ENCODE measurements around the gene MB. TPM values are rescaled to one million over a fixed set of nuclear protein-coding genes. Genes with fewer than 3 reads are reported as not detected.
"Not testable (repeated sequence)": the region's sequence is repeated elsewhere in the genome, so short reads cannot be mapped to it uniquely, and the experiment has no call there.

MB gene
- total RNA-seq, 4 donors from 2014 or later, result 4.3 to 17.8 (median 9.1) TPM

DNA sequence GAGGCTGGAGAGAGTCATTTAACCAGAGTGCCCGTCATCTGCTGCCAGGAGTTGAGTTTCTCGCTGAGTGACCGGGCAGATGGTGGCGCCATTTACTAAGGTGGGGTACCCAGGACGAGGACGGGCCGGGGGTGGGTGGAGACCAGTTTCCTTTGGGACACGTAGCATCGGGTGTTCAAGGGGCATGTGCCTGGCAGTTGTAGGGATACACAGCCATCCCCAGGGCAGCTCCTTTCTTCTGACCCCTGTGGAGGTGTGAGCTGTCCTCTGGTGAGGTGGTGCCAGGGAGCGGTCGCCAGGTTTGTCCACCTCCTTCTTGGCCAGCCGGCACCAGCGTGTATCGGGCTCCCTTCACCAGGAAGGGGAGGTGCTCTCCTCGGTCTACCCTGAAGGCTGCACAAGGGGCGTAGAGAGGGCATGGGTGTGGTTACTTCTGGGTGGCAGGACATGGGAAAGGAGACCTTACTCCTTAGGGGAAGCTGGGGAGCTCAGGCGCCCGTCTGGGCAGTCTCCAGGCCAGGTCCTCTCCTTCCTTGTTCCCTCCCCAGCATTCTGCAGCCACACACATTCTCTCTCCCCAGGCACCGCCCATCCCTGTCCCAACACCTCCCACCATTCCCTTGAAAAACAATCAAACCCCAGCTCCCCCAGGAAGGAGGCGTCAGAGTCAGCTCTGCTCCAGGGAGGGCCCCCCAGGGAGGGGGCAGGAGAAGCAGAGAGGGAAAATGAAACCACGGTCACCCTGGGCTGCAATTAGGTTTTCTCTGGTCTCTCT lies 10.3 kb upstream of the MB start:
- DNase-seq (ENCODE audit: low spot score in 2 of 2), result peak; percentile 84 to 92
- H3K27ac ChIP-seq, result peak overlapping the region; percentile 79
- WGBS, result 5% methylated on average over 19 of the region's 21 CpGs
- H3K9me3 ChIP-seq, result no peaks in the 10 kb centered on the region
- TF ChIP-seq POLR2A (IDR thresholded peaks at IDR 0.05) (peak in 1 of 2 donors; percentile 7), EP300 (IDR thresholded peaks at IDR 0.05) (no peak), POLR2AphosphoS5 (IDR thresholded peaks at IDR 0.05) (no peak)
- TF ChIP-seq, protein P1, sequence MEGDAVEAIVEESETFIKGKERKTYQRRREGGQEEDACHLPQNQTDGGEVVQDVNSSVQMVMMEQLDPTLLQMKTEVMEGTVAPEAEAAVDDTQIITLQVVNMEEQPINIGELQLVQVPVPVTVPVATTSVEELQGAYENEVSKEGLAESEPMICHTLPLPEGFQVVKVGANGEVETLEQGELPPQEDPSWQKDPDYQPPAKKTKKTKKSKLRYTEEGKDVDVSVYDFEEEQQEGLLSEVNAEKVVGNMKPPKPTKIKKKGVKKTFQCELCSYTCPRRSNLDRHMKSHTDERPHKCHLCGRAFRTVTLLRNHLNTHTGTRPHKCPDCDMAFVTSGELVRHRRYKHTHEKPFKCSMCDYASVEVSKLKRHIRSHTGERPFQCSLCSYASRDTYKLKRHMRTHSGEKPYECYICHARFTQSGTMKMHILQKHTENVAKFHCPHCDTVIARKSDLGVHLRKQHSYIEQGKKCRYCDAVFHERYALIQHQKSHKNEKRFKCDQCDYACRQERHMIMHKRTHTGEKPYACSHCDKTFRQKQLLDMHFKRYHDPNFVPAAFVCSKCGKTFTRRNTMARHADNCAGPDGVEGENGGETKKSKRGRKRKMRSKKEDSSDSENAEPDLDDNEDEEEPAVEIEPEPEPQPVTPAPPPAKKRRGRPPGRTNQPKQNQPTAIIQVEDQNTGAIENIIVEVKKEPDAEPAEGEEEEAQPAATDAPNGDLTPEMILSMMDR (IDR thresholded peaks at IDR 0.05), result no peak
- no peaks in the 10 kb centered on the region for H3K36me3 ChIP-seq
- H3K27me3 ChIP-seq, result no peaks in the 10 kb centered on the region
- H3K4me1 ChIP-seq, result peaks cover 28% of the 10 kb centered on the region
- H3K4me3 ChIP-seq, result peak overlapping the region; percentile 53

DNA sequence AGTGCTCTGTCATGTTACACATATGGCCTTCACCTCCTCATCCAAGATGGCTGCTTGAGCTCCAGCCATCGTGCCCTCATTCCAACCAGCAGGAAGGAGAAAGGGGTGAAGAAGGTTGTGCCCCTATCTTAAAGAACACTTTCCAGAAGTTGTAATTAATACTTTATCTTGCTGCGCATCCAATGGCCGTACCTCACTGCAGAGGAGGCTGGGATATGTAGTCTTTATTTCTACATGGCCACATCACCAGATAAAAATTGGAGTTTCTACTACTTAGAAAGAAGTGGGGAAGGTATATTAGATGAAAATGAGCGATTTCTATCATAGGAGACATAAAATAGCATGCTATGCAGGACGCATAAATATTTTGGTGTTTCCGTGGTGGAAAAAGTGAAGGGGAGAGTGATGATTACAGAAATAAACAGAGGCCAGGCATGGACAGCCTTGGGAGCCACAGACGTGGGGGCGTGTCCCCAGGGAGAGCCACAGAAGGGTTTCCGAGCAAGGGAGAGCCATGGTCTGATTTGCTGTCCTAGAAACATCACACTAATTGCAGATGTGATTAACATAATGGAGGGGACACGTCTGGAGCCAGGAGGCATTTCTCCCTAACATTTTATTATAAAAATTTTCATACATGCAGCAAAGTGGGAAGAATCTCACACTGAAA lies 8.8 kb upstream of the MB start:
- DNase-seq (ENCODE audit: low spot score in 2 of 2), result no peak
- Histone ChIP-seq H3K4me3 (no peak overlapping the region), H3K27ac (no peak overlapping the region), H3K4me1 (peaks cover 34% of the 10 kb centered on the region), H3K9me3 (no peaks in the 10 kb centered on the region), H3K36me3 (no peaks in the 10 kb centered on the region), H3K27me3 (no peaks in the 10 kb centered on the region)
- TF ChIP-seq, protein P1 (IDR thresholded peaks at IDR 0.05), result no peak
- TF ChIP-seq POLR2AphosphoS5 (IDR thresholded peaks at IDR 0.05) (no peak), EP300 (IDR thresholded peaks at IDR 0.05) (no peak), POLR2A (IDR thresholded peaks at IDR 0.05) (no peak)
- 67% methylated on average over 10 of the region's 10 CpGs for WGBS

DNA sequence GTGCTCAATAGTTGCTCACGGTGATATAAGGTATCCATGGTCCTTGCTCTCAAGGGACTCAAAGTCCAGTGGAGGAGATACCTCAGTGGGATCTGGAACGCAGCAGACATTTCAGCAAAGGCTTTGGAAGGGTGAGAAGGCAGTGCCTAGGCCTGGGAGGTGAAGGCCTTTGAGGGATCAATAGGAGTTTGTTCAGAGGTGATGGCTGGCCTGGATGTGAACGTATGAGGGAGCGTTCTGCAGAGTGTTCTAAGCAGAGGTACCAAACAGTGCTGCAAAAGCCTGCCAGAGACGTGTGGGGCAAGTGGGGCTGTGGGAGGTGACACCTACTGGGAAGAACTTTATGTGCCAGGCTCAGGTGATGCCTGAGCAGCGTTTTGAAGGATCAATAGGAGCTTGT lies 7.4 kb upstream of the MB start:
- Histone ChIP-seq H3K9me3 (no peaks in the 10 kb centered on the region), H3K27me3 (no peaks in the 10 kb centered on the region), H3K4me3 (no peak overlapping the region), H3K4me1 (peaks cover 30% of the 10 kb centered on the region), H3K27ac (no peak overlapping the region), H3K36me3 (no peaks in the 10 kb centered on the region)
- no peak for DNase-seq (ENCODE audit: low spot score in 2 of 2)
- 90% methylated on average over 6 of the region's 6 CpGs for WGBS
- TF ChIP-seq POLR2A (IDR thresholded peaks at IDR 0.05), result no peak

DNA sequence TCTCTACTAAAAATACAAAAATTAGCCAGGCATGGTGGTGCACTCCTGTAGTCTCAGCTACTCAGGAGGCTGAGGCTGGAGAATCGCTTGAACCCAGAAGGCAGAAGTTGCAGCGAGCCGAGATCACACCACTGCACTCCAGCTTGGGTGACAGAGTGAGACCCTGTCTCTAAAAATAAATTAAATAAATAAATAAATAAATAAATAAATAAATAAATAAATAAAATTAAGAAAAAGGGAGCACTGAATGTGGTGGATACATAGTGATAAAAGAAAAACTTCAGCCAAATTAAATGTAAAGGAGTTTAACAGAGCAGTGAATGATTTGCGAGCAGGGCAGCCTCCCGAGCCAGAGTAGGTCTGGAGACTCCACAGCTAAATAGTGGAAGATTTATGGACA lies 6.8 kb upstream of the MB start:
- H3K4me1 ChIP-seq, result peaks cover 27% of the 10 kb centered on the region
- not testable (repeated sequence) for H3K27me3 ChIP-seq; H3K27ac ChIP-seq; DNase-seq (ENCODE audit: low spot score in 2 of 2); H3K4me3 ChIP-seq; H3K36me3 ChIP-seq; H3K9me3 ChIP-seq
- WGBS, result 90% methylated on average over 5 of the region's 5 CpGs

DNA sequence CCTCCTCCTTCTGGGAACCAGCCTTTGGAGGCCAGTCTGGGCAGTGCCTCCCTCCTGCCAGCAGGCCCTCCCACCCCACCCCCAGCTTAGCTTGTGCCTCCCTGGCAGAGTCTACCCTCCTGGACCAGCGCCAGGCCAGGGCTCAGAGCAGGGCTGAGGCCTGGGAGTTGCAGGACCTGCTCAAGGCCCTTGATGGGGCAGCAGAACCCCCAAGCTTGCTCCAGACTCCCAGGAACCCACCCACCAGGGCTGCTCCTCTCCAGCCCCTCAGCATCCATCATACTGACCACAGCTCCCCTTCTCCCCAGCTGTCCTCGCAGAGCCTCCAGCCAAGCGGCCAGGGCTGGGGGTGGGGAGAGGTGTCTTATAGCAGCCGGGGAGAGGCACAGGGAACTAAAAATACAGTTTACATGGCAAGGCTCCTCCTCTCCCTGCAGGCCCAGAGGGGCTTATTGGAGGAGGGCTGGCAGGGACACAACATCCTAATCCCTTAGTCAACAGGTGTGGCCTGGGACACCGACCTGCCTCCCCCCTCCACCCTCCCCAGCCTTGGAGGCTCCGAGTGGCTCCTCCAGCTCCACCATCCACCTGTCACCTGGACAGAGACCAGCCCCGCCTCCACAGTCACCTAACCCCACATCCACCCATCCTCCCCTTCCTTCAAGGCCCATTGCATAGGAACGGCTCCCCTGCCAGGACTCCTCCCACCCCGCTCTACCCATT lies 5.2 kb upstream of the MB start:
- Histone ChIP-seq H3K4me1 (peaks cover 21% of the 10 kb centered on the region), H3K9me3 (no peaks in the 10 kb centered on the region), H3K27me3 (no peaks in the 10 kb centered on the region), H3K27ac (peak overlapping the region; percentile 9), H3K4me3 (no peak overlapping the region), H3K36me3 (no peaks in the 10 kb centered on the region)
- 49% methylated on average over 5 of the region's 9 CpGs for WGBS
- peak; percentile 80 to 82 for DNase-seq (ENCODE audit: low spot score in 2 of 2)
- TF ChIP-seq, protein P1 (IDR thresholded peaks at IDR 0.05), result no peak
- TF ChIP-seq EP300 (IDR thresholded peaks at IDR 0.05) (no peak), POLR2A (IDR thresholded peaks at IDR 0.05) (no peak), POLR2AphosphoS5 (IDR thresholded peaks at IDR 0.05) (no peak)

DNA sequence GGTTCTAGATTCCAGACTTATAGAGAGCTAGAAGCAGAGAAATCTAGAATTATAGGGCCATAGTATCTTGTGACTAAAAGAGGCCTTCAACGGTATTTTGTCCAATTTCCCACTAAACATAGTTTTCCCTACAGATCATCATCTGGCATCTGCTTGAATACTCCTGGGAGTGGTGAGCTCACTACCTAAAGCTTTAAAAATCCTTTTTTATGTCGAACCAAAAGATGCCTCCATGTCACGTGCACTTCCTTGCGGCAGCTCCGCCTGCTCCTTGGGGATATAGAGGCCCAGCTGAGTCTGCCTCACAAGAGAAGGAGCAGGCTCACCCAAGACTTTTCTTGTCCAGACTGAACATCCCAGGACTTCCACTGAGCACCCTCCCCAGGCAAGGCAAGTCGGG lies 4.3 kb upstream of the MB start:
- no peaks in the 10 kb centered on the region for H3K9me3 ChIP-seq
- WGBS, result 72% methylated on average over 6 of the region's 6 CpGs
- H3K36me3 ChIP-seq, result no peaks in the 10 kb centered on the region
- no peaks in the 10 kb centered on the region for H3K27me3 ChIP-seq
- TF ChIP-seq, protein P1 (IDR thresholded peaks at IDR 0.05), result no peak
- no peak for TF ChIP-seq POLR2A (IDR thresholded peaks at IDR 0.05)
- no peak for TF ChIP-seq POLR2AphosphoS5 (IDR thresholded peaks at IDR 0.05)
- TF ChIP-seq EP300 (IDR thresholded peaks at IDR 0.05), result no peak
- H3K4me1 ChIP-seq, result peaks cover 17% of the 10 kb centered on the region
- H3K4me3 ChIP-seq, result no peak overlapping the region
- peak overlapping the region; percentile 22 for H3K27ac ChIP-seq
- DNase-seq (ENCODE audit: low spot score in 2 of 2), result no peak
